Left renal cortex interstitium (tissue), 4 donors: ENCODE results near the gene BAIAP2L2. TPM values are rescaled to one million over a fixed set of nuclear protein-coding genes. Genes with fewer than 3 reads are reported as not detected.
"Not testable (repeated sequence)": the region's sequence is repeated elsewhere in the genome, so short reads cannot be mapped to it uniquely, and the experiment has no call there.

Experiments
- DNase-seq, 4 donors: peaks; one replicate each; pipeline ENCODE4 v3.0.0-alpha.2; 2013; ENCODE audit warnings: low read depth in 4 of 4, low spot score in 2 of 4, missing footprints in 1 of 4
- polyA plus RNA-seq, 4 donors: library from polyadenylated mRNA; unstranded; fragments of 120-200 nt; gene quantifications; one replicate each; pipeline ENCODE4 v1.2.1, GENCODE V29; 2013; ENCODE audit not compliant: insufficient read length in 4 of 4

Gene BAIAP2L2
- polyA plus RNA-seq, 4 donors = 4.9 to 11.1 (median 6.8) TPM

- no peak for DNase-seq
These were observed 67.1 kb downstream of the BAIAP2L2 start for GRCh38 chr22:38043151-38044039.

GRCh38 chr22:38042488-38042790, 68.0 kb downstream of the BAIAP2L2 start:
- DNase-seq = no peak

GRCh38 chr22:38041760-38042487, 68.6 kb downstream of the BAIAP2L2 start:
- DNase-seq = no peak

GRCh38 chr22:38040953-38041759, 69.3 kb downstream of the BAIAP2L2 start:
- DNase-seq = no peak

GRCh38 chr22:38038890-38039812, 71.3 kb downstream of the BAIAP2L2 start:
- DNase-seq = no peak

GRCh38 chr22:38038426-38038825, 72.1 kb downstream of the BAIAP2L2 start:
- no peak for DNase-seq

- not testable (repeated sequence) for DNase-seq
These were observed 72.9 kb downstream of the BAIAP2L2 start for GRCh38 chr22:38037367-38038150.

GRCh38 chr22:38036392-38037062, 74.0 kb downstream of the BAIAP2L2 start:
- DNase-seq = no peak

GRCh38 chr22:38035530-38035885, 75.0 kb downstream of the BAIAP2L2 start:
- DNase-seq = no peak

Other genes starting within 250 kb of the BAIAP2L2 start
- 10 to 100 TPM; 28.3 to 32.4 (median 30.1) TPM for gene MICALL1, start 204.4 kb downstream of the BAIAP2L2 start, polyA plus RNA-seq
- 1 to 10 TPM; 4.2 to 5.8 (median 5.1) TPM for gene C22orf23, start 157.1 kb downstream of the BAIAP2L2 start, polyA plus RNA-seq
- 10 to 100 TPM; 69.0 to 86.8 (median 73.5) TPM for gene POLR2F, start 157.0 kb downstream of the BAIAP2L2 start, polyA plus RNA-seq
- 1 to 10 TPM; 1.0 to 2.1 (median 1.2) TPM for gene SOX10, start 126.1 kb downstream of the BAIAP2L2 start, polyA plus RNA-seq
- 10 to 100 TPM; 25.5 to 46.4 (median 39.2) TPM for gene PICK1, start 53.3 kb downstream of the BAIAP2L2 start, polyA plus RNA-seq
- 1 to 10 TPM in 3 of 4 donors, under 1 TPM in 1; 0.76 to 3.3 (median 1.8) TPM for gene SLC16A8, start 26.5 kb downstream of the BAIAP2L2 start, polyA plus RNA-seq
- gene PLA2G6, start 71.1 kb upstream of the BAIAP2L2 start, polyA plus RNA-seq = 10 to 100 TPM; 27.6 to 72.6 (median 49.3) TPM
- gene MAFF, start 91.3 kb upstream of the BAIAP2L2 start, polyA plus RNA-seq = 1 to 10 TPM; 3.2 to 3.9 (median 3.6) TPM
- gene TMEM184B, start 162.3 kb upstream of the BAIAP2L2 start, polyA plus RNA-seq = 10 to 100 TPM; 37.9 to 48.7 (median 39.8) TPM
- gene CSNK1E, start 206.7 kb upstream of the BAIAP2L2 start, polyA plus RNA-seq = 100 to 1,000 TPM; 112 to 207 (median 160) TPM